A549 (cell line): Measurements from ENCODE around the gene NOL9. TPM values are rescaled to one million over a fixed set of nuclear protein-coding genes. Genes with fewer than 3 reads are reported as not detected.

Experiments used
- ATAC-seq, 2 experiments: fragments of 200-7000 bp in 1 of 2; fragments of >200 bp in 1 of 2; cut with Nextera tagmentation in 1 of 2; cut with Tn5 transposase in 1 of 2; 3 replicates each; pipeline versions ENCODE4 v1.8.0 to v1.9.1; 2018 to 2020; ENCODE audit warnings: mild to moderate bottlenecking in 1 of 2, moderate library complexity in 1 of 2
- CTCF ChIA-PET: fragments of 300-600 bp; sonication (Branson Sonifier 250); formaldehyde crosslinking; extraction: SDS; loops from one replicate; lab custom pipeline; 2021; ENCODE audit warnings: antibody characterized with exemption, inconsistent platforms; lab: Yijun Ruan, JAX
- POLR2A ChIA-PET: fragments of 350-600 bp; formaldehyde crosslinking; extraction: SDS; loops from one replicate; lab custom pipeline; 2021; ENCODE audit warnings: antibody characterized with exemption, inconsistent platforms; lab: Yijun Ruan, JAX
- DNase-seq, 2 experiments: peaks; one replicate each; pipeline versions ENCODE4 v3.0.0 to v3.0.0-alpha.2; 2011 to 2016; ENCODE audit warnings: low read depth in 1 of 2, low spot score in 1 of 2
- FAIRE-seq: peaks from 2 replicates; lab custom pipeline; 2011; peaks lifted over from hg19 to GRCh38; lab: Jason Lieb, UNC
- H3K27ac ChIP-seq, 2 experiments: fragments of >200 bp; sonication (Bioruptor Twin); formaldehyde crosslinking; 3 replicates each; pipeline ENCODE4 v1.5.1; 2016 to 2017
- H3K4me1 ChIP-seq: fragments of >200 bp; sonication (Bioruptor Twin); formaldehyde crosslinking; 3 replicates; pipeline ENCODE4 v1.6.1; 2016
- H3K4me2 ChIP-seq: fragments of >200 bp; sonication (Bioruptor Twin); formaldehyde crosslinking; 3 replicates; pipeline ENCODE4 v1.6.1; 2016
- H3K4me3 ChIP-seq: fragments of >200 bp; sonication (Bioruptor Twin); formaldehyde crosslinking; 3 replicates; pipeline ENCODE4 v1.5.1; 2016
- H3K9me3 ChIP-seq: fragments of >200 bp; sonication (Bioruptor Twin); formaldehyde crosslinking; 3 replicates; pipeline ENCODE4 v1.6.1; 2016
- BHLHE40 ChIP-seq: IDR thresholded peaks from 2 replicates; pipeline ENCODE4 v1.6.1; 2012; ENCODE audit warnings: low read depth, low read length, inconsistent platforms
- CHD2 ChIP-seq: fragments of 150-350 bp; IDR thresholded peaks from 2 replicates; pipeline ENCODE4 v1.6.1; 2014; ENCODE audit warnings: low read length; ENCODE audit not compliant: partially characterized antibody
- CHD4 ChIP-seq: fragments of 200-600 bp; sonication (generic); IDR thresholded peaks from 2 replicates; pipeline ENCODE4 v1.6.1; 2016; ENCODE audit warnings: antibody characterized with exemption, mild to moderate bottlenecking, borderline replicate concordance
- EHF ChIP-seq: fragments of 250-450 bp; sonication (Bioruptor Pico); IDR thresholded peaks from 2 replicates; pipeline ENCODE4 v1.5.0; 2020; ENCODE audit warnings: mild to moderate bottlenecking
- EHMT2 ChIP-seq: fragments of 200-600 bp; sonication (generic); IDR thresholded peaks from 2 replicates; pipeline ENCODE4 v1.6.1; 2016; ENCODE audit warnings: antibody characterized with exemption, low read depth, mild to moderate bottlenecking, moderate library complexity
- EP300 ChIP-seq, 2 experiments: fragments of >200 bp; sonication (Bioruptor Twin); formaldehyde crosslinking; IDR thresholded peaks; 2 replicates in 1 of 2; 3 replicates in 1 of 2; pipeline ENCODE4 v1.6.1; 2016 to 2017
- ESRRA ChIP-seq: fragments of 150-350 bp; IDR thresholded peaks from 2 replicates; pipeline ENCODE4 v1.6.1; 2014; ENCODE audit warnings: mild to moderate bottlenecking, low read length, borderline replicate concordance
- FOSL2 ChIP-seq, 2 experiments: fragments of 450-650 bp in 1 of 2; fragments of >200 bp in 1 of 2; sonication (Bioruptor Twin) in 1 of 2; formaldehyde crosslinking; IDR thresholded peaks; 2 replicates each; pipeline versions ENCODE4 v1.5.0 to v1.6.1; 2016 to 2020; ENCODE audit warnings: mild to moderate bottlenecking in 1 of 2, moderate library complexity in 1 of 2
- GATA3 ChIP-seq: IDR thresholded peaks from 2 replicates; pipeline ENCODE4 v1.6.1; 2012; ENCODE audit warnings: borderline replicate concordance
- HDAC2 ChIP-seq: fragments of 200-600 bp; sonication (generic); IDR thresholded peaks from 2 replicates; pipeline ENCODE4 v1.6.1; 2016
- HOXA7 ChIP-seq: fragments of 250-450 bp; sonication (Bioruptor Pico); IDR thresholded peaks from 2 replicates; pipeline ENCODE4 v1.5.0; 2020; ENCODE audit warnings: mild to moderate bottlenecking, moderate library complexity
- HOXB5 ChIP-seq: fragments of 250-450 bp; sonication (Bioruptor Pico); IDR thresholded peaks from 2 replicates; pipeline ENCODE4 v1.5.0; 2020; ENCODE audit warnings: mild to moderate bottlenecking, moderate library complexity
- KDM1A ChIP-seq: fragments of 200-600 bp; sonication (generic); IDR thresholded peaks from 2 replicates; pipeline ENCODE4 v1.6.1; 2016; ENCODE audit warnings: low read depth, mild to moderate bottlenecking
- MAFK ChIP-seq: fragments of 450-650 bp; IDR thresholded peaks from 2 replicates; pipeline ENCODE4 v1.6.1; 2014; ENCODE audit not compliant: partially characterized antibody
- MAZ ChIP-seq: fragments of 150-350 bp; IDR thresholded peaks from 2 replicates; pipeline ENCODE4 v1.6.1; 2014; ENCODE audit warnings: antibody characterized with exemption, low read depth, low read length, borderline replicate concordance
- NFE2L2 ChIP-seq: fragments of 150-350 bp; conservative IDR thresholded peaks from 2 replicates; pipeline ENCODE4 v1.6.1; 2014; ENCODE audit warnings: low read length
- POLR2AphosphoS2 ChIP-seq: conservative IDR thresholded peaks from 2 replicates; pipeline ENCODE4 v1.6.1; 2012; ENCODE audit warnings: low read length, improper control_type of control experiment, inconsistent platforms
- RFX5 ChIP-seq: fragments of 450-650 bp; IDR thresholded peaks from 2 replicates; pipeline ENCODE4 v1.7.1; 2014; ENCODE audit warnings: antibody characterized with exemption, mild to moderate bottlenecking, moderate library complexity
- SREBF2 ChIP-seq: fragments of 450-650 bp; IDR thresholded peaks from 2 replicates; pipeline ENCODE4 v1.6.1; 2014; ENCODE audit warnings: mild to moderate bottlenecking, moderate library complexity
- TFCP2L1 ChIP-seq: fragments of 250-450 bp; sonication (Bioruptor Pico); IDR thresholded peaks from 2 replicates; pipeline ENCODE4 v1.5.0; 2021; ENCODE audit warnings: mild to moderate bottlenecking
- WGBS: methylation state at CpG from one replicate; pipeline ENCODE4 v1.1.6; 2017; ENCODE audit errors: missing lambda C conversion rate; 5-methylcytosine and 5-hydroxymethylcytosine counted together
- polyA plus RNA-seq, 4 experiments: library from polyadenylated mRNA; depleted of rRNA in 3 of 4; stranded (reverse); fragments of >200 nt; fragmentation: RNase III in 1 of 4; extraction: RNeasy Plus Mini Kit Qiagen cat#74134 plus additional on column Dnase treatment in 1 of 4; gene quantifications; 2 replicates in 3 of 4; 3 replicates in 1 of 4; pipeline ENCODE4 v1.2.3, GENCODE V29; 2011 to 2017
- TF ChIP-seq, protein P1 (sequence below): fragments of 450-650 bp; IDR thresholded peaks from 2 replicates; pipeline ENCODE4 v1.6.1; 2014; ENCODE audit warnings: antibody characterized with exemption
- TF ChIP-seq, protein P2 (sequence below): fragments of >200 bp; sonication (Bioruptor Twin); formaldehyde crosslinking; IDR thresholded peaks from 2 replicates; pipeline ENCODE4 v1.6.1; 2016
- TF ChIP-seq, protein P3 (sequence below): IDR thresholded peaks from 2 replicates; pipeline ENCODE4 v1.6.1; 2012
- TF ChIP-seq, protein P4 (sequence below): fragments of 250-450 bp; sonication (Bioruptor Pico); IDR thresholded peaks from 2 replicates; pipeline ENCODE4 v1.5.0; 2021; ENCODE audit warnings: mild to moderate bottlenecking, moderate library complexity, borderline replicate concordance
- TF ChIP-seq, protein P5 (sequence below): fragments of >200 bp; sonication (Bioruptor Twin); formaldehyde crosslinking; IDR thresholded peaks from 3 replicates; pipeline ENCODE4 v1.5.1; 2016
- TF ChIP-seq, protein P6 (sequence below): fragments of 250-450 bp; sonication (Bioruptor Pico); IDR thresholded peaks from 2 replicates; pipeline ENCODE4 v1.5.0; 2020; ENCODE audit warnings: low read depth, mild to moderate bottlenecking, moderate library complexity

Gene NOL9
- polyA plus RNA-seq, 2 of the 4 experiments (the other 2 are of a cell fraction): 4.4 to 19.3 TPM

DNA sequence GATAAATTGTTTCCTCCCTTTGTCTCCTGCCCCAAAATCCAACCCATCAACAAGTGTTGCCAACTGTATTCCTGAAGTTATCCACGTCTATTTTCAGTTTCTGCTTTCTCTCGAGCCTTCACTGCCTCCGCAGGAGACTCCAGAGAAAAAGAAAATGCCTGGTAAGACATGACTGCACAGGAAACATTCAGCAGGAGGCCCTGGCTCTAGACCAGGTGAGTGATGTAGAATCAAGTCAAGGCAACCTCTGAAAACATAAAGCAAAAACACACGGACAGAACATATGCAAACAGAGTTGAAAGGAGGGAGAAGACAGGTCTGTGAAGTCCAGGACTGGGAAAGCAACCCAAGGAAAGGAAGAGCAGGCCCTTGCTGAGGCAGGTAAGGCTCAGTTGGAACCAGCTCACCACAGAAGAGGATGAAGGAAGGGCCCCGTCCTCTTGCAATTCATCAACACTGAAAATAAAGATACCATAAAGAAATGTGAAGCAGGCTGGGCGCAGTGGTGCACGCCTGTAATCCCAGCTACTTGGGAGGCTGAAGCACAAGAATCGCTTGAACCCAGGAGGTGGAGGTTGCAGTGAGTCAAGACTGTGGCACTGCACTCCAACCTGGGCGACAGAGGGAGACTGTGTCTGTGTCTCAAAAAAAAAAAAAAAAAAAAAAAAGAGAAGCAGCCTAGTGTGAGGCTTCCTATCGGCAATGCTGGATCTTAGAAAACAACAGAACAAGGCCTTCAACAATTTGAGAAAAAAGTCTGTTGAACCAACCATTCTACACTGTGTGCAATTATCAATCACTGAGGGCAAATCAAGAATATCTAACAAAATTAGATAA, 8.8 kb downstream of the NOL9 start:
- H3K9me3 ChIP-seq: no peaks in the 10 kb centered on the region
- FAIRE-seq (no peak), DNase-seq (no peak), ATAC-seq (no peak)
- ChIA-PET CTCF (no interaction called here), POLR2A (no interaction called here)
- H3K4me3 ChIP-seq: no peak overlapping the region
- TF ChIP-seq KDM1A: no peak
- no peak for TF ChIP-seq HDAC2
- TF ChIP-seq FOSL2 (IDR thresholded peaks at IDR 0.05): no peak
- no peak for TF ChIP-seq FOSL2 (CRISPR knock-in tag; IDR thresholded peaks at IDR 0.05)
- H3K27ac ChIP-seq: no peak overlapping the region
- H3K4me2 ChIP-seq: no peak overlapping the region
- WGBS: 72% methylated on average over 10 of the region's 10 CpGs
- no peaks in the 10 kb centered on the region for H3K4me1 ChIP-seq

DNA sequence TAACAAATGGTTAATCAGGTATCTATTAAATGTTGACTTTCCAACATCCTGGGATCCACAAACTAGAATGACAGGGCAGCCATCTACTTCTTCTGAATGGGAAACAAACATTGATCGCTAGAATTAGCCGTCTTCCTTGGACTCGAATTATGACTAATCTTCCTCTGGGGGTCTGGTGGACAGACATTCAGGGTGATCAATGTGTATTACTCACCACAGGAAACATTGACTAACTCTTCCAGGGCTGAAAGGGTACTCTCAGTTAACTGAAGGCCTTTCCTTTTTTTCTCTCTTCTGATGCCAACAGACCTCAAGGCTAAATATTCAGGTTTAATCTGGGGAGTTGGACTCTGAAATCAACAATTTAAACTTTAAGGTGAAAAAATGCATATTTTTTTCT, 9.5 kb downstream of the NOL9 start:
- FAIRE-seq (no peak), DNase-seq (no peak), ATAC-seq (no peak)
- 87% methylated on average over 3 of the region's 3 CpGs for WGBS
- ChIA-PET POLR2A (no interaction called here), CTCF (no interaction called here)
- no peaks in the 10 kb centered on the region for H3K9me3 ChIP-seq
- no peak overlapping the region for H3K4me2 ChIP-seq
- TF ChIP-seq EHMT2 (no peak), FOSL2 (IDR thresholded peaks at IDR 0.05) (no peak), FOSL2 (CRISPR knock-in tag; IDR thresholded peaks at IDR 0.05) (no peak), RFX5 (no peak), BHLHE40 (no peak), GATA3 (no peak), HOXA7 (CRISPR knock-in tag) (no peak), NFE2L2 (no peak), TFCP2L1 (CRISPR knock-in tag) (no peak), CHD2 (no peak), ESRRA (no peak)
- TF ChIP-seq, protein P1, sequence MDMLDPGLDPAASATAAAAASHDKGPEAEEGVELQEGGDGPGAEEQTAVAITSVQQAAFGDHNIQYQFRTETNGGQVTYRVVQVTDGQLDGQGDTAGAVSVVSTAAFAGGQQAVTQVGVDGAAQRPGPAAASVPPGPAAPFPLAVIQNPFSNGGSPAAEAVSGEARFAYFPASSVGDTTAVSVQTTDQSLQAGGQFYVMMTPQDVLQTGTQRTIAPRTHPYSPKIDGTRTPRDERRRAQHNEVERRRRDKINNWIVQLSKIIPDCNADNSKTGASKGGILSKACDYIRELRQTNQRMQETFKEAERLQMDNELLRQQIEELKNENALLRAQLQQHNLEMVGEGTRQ: no peak
- TF ChIP-seq, protein P2, sequence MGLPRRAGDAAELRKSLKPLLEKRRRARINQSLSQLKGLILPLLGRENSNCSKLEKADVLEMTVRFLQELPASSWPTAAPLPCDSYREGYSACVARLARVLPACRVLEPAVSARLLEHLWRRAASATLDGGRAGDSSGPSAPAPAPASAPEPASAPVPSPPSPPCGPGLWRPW: no peak
- TF ChIP-seq, protein P3, sequence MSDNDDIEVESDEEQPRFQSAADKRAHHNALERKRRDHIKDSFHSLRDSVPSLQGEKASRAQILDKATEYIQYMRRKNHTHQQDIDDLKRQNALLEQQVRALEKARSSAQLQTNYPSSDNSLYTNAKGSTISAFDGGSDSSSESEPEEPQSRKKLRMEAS: no peak
- no peaks in the 10 kb centered on the region for H3K4me1 ChIP-seq
- H3K27ac ChIP-seq: no peak overlapping the region
- no peak overlapping the region for H3K4me3 ChIP-seq

DNA sequence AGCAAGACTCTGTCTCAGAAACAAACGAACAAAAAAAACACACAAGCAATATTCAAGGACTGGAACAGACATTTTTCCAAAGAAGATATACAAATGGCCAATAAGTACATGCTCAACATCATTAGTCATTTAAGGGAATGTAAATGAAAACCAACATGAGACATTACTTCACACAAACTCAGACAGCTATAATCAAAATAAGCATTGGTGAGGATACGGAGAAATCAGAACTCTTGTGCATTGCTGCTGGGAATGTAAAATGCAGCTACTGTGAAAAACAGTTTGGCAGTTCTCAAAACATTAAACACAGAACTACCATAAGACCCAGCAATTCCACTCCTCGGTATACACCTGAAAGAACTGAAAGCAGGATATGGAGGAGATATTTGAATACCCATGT, 15.4 kb downstream of the NOL9 start:
- H3K4me2 ChIP-seq: no peak overlapping the region
- no peak for ATAC-seq
- no peak overlapping the region for H3K4me3 ChIP-seq
- WGBS: 52% methylated on average over 3 of the region's 3 CpGs
- H3K4me1 ChIP-seq: no peaks in the 10 kb centered on the region
- DNase-seq: no peak
- no peaks in the 10 kb centered on the region for H3K9me3 ChIP-seq
- no peak for FAIRE-seq
- TF ChIP-seq EP300 (IDR thresholded peaks at IDR 0.05): no peak
- no peak for TF ChIP-seq MAZ
- TF ChIP-seq, protein P4, sequence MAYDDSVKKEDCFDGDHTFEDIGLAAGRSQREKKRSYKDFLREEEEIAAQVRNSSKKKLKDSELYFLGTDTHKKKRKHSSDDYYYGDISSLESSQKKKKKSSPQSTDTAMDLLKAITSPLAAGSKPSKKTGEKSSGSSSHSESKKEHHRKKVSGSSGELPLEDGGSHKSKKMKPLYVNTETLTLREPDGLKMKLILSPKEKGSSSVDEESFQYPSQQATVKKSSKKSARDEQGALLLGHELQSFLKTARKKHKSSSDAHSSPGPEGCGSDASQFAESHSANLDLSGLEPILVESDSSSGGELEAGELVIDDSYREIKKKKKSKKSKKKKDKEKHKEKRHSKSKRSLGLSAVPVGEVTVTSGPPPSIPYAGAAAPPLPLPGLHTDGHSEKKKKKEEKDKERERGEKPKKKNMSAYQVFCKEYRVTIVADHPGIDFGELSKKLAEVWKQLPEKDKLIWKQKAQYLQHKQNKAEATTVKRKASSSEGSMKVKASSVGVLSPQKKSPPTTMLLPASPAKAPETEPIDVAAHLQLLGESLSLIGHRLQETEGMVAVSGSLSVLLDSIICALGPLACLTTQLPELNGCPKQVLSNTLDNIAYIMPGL: no peak
- TF ChIP-seq, protein P5, sequence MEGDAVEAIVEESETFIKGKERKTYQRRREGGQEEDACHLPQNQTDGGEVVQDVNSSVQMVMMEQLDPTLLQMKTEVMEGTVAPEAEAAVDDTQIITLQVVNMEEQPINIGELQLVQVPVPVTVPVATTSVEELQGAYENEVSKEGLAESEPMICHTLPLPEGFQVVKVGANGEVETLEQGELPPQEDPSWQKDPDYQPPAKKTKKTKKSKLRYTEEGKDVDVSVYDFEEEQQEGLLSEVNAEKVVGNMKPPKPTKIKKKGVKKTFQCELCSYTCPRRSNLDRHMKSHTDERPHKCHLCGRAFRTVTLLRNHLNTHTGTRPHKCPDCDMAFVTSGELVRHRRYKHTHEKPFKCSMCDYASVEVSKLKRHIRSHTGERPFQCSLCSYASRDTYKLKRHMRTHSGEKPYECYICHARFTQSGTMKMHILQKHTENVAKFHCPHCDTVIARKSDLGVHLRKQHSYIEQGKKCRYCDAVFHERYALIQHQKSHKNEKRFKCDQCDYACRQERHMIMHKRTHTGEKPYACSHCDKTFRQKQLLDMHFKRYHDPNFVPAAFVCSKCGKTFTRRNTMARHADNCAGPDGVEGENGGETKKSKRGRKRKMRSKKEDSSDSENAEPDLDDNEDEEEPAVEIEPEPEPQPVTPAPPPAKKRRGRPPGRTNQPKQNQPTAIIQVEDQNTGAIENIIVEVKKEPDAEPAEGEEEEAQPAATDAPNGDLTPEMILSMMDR: no peak
- TF ChIP-seq TFCP2L1 (CRISPR knock-in tag): no peak
- TF ChIP-seq, protein P6, sequence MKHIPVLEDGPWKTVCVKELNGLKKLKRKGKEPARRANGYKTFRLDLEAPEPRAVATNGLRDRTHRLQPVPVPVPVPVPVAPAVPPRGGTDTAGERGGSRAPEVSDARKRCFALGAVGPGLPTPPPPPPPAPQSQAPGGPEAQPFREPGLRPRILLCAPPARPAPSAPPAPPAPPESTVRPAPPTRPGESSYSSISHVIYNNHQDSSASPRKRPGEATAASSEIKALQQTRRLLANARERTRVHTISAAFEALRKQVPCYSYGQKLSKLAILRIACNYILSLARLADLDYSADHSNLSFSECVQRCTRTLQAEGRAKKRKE (CRISPR knock-in tag): no peak
- TF ChIP-seq CHD4: no peak
- TF ChIP-seq BHLHE40: no peak
- no peak for TF ChIP-seq HOXB5 (CRISPR knock-in tag)
- TF ChIP-seq SREBF2: no peak
- no peak for TF ChIP-seq EHF (CRISPR knock-in tag)
- TF ChIP-seq, protein P1: no peak
- TF ChIP-seq POLR2AphosphoS2: no peak
- no peak for TF ChIP-seq MAFK
- TF ChIP-seq, protein P3: no peak
- H3K27ac ChIP-seq: no peak overlapping the region
- ChIA-PET CTCF (interaction anchor here (0.9 to 1.6 kb wide), 4 partner anchors 9 to 53 kb away, joined by 3 to 9 read pairs (median 4); no protein-coding TSS in a partner anchor), POLR2A (no interaction called here)
